Heart left ventricle (tissue), 16 donors: ENCODE data around the gene NAALADL1. TPM values are rescaled to one million over a fixed set of nuclear protein-coding genes. Genes with fewer than 3 reads are reported as not detected.

Source experiments
- ATAC-seq, 4 donors: fragments of 200-7000 bp; cut with Tn5 transposase; one replicate each; pipeline ENCODE4 v1.9.1; 2020 to 2022; ENCODE audit warnings: moderate library complexity in 4 of 4, mild to moderate bottlenecking in 3 of 4, moderate number of reproducible peaks in 1 of 4
- DNase-seq, 5 donors: peaks; one replicate each; pipeline ENCODE4 v3.0.0-alpha.2; 2020
- H3K27ac ChIP-seq, 12 donors: fragments of 200-600 bp; sonication (generic) in 4 of 12; one replicate each; pipeline versions ENCODE4 v1.5.0 to v1.8.0; 2016 to 2022; ENCODE audit warnings: mild to moderate bottlenecking in 2 of 12
- H3K27me3 ChIP-seq, 9 donors: fragments of 200-600 bp; sonication (generic) in 2 of 9; one replicate each; pipeline versions ENCODE4 v1.5.1 to v1.8.0; 2016 to 2022; ENCODE audit warnings: mild to moderate bottlenecking in 3 of 9
- H3K36me3 ChIP-seq, 9 donors: fragments of 200-600 bp; sonication (generic) in 2 of 9; one replicate each; pipeline versions ENCODE4 v1.5.0 to v1.8.0; 2018 to 2022; ENCODE audit warnings: mild to moderate bottlenecking in 2 of 9
- H3K4me1 ChIP-seq, 12 donors: fragments of 200-600 bp; sonication (generic) in 4 of 12; one replicate each; pipeline versions ENCODE4 v1.5.0 to v1.8.0; 2016 to 2022; ENCODE audit warnings: mild to moderate bottlenecking in 3 of 12
- H3K4me3 ChIP-seq, 12 donors: fragments of 200-600 bp; sonication (generic) in 4 of 12; one replicate each; pipeline versions ENCODE4 v1.5.0 to v1.8.0; 2017 to 2022; ENCODE audit warnings: mild to moderate bottlenecking in 9 of 12, moderate library complexity in 4 of 12
- H3K9me3 ChIP-seq, 12 donors: fragments of 200-600 bp; sonication (generic) in 4 of 12; one replicate each; pipeline versions ENCODE4 v1.5.0 to v1.8.0; 2016 to 2022; ENCODE audit warnings: mild to moderate bottlenecking in 1 of 12
- CTCF ChIP-seq, 12 donors: fragments of 200-600 bp; sonication (generic) in 4 of 12; IDR thresholded peaks; one replicate each; pipeline versions ENCODE4 v1.5.0 to v1.8.0; 2018 to 2022; ENCODE audit warnings: antibody characterized with exemption in 12 of 12, mild to moderate bottlenecking in 5 of 12
- POLR2A ChIP-seq, 2 donors: fragments of 450-650 bp; IDR thresholded peaks; one replicate each; pipeline ENCODE4 v1.6.1; 2017; ENCODE audit warnings: antibody characterized with exemption in 2 of 2, mild to moderate bottlenecking in 2 of 2, moderate library complexity in 2 of 2
- WGBS, 4 donors: extraction: QIAGEN DNeasy Blood & Tissue Kit in 2 of 4; methylation state at CpG; one replicate each; pipeline versions ENCODE4 v1.1.5 to v1.1.7; 2013 to 2018; 5-methylcytosine and 5-hydroxymethylcytosine counted together
- intact Hi-C, 10 donors: fragments of 100-400 bp; cut with DNase I; formaldehyde crosslinking; loops; one replicate each; pipeline versions ENCODE4 v1.11.1 to v1.14.2; 2022
- polyA plus RNA-seq, 2 donors: library from polyadenylated mRNA; stranded (reverse); fragments of 200-250 nt; gene quantifications; one replicate each; pipeline ENCODE4 v1.2.3, GENCODE V29; 2013
- total RNA-seq, 9 donors: library from RNA; depleted of rRNA in 2 of 9; stranded (reverse); fragments of >200 nt in 2 of 9; fragmentation: NEBNext Ultra II Directional in 3 of 9; extraction: Animal tissue kit (Norgen Biotek cat#: 25700) in 3 of 9; gene quantifications; one replicate each; pipeline versions ENCODE4 v1.1.0 to v1.2.4, GENCODE V29; 2016 to 2023
- donor health status: ischemic (EF 13 %, LVEDD 7.1; RV severe dilation, severe dysfunction).
- donor health status: healthy with polysubstance abuse.
- donor health status: DM: no; HTN: yes; CAD: no.
- donor health status: DM: no; HTN: no; CAD: no.
- donor health status: ischemic (EF 25% LVEDD 6.9; RV normal size, moderate dysfunction).
- donor health status: ischemic (EF 25% LVEDD 5.7; RV mildly dilated, moderate dysfunction).
- donor health status: healthy.
- donor health status: DM: yes; HTN: yes; CAD: no.
- donor health status: ischemic (EF 35%, LVEDD 5.7; RV mildly dilated, moderate dysfunction).
- donor health status: nonischemic (EF 11% LVEDD 7.7; RV severe dilation, severe dysfunction).
- donor health status: DM: yes; HTN: yes; CAD: no.
- donor health status: PGD.
- donor health status: ischemic (EF 29% LVEDD 5.4; RV normal size, mild dysfunction).
- donor health status: nonischemic (EF 23%, LVEDD 6.1; RV moderate dilation, normal function).

NAALADL1 gene
- total and polyA plus RNA-seq, 11 donors = 2.6 to 7.4 (median 3.4) TPM

- no peaks in the 10 kb centered on the region for H3K4me1 ChIP-seq
- no peak for TF ChIP-seq CTCF (IDR thresholded peaks at IDR 0.05)
- no peak for TF ChIP-seq POLR2A (IDR thresholded peaks at IDR 0.05)
- intact Hi-C loops = no loop called here
- H3K27me3 ChIP-seq = no peaks in the 10 kb centered on the region
- ATAC-seq (no peak), DNase-seq (no peak)
- H3K9me3 ChIP-seq = no peaks in the 10 kb centered on the region
- H3K27ac ChIP-seq = no peak overlapping the region
- no peak overlapping the region for H3K4me3 ChIP-seq
- WGBS, 4 donors = 53 to 61% (median 55%) methylated on average over 6 to 7 of the region's 7 CpGs
- H3K36me3 ChIP-seq = no peaks in the 10 kb centered on the region
Measured at GRCh38 chr11:65065851-65066250, 7.5 kb upstream of the NAALADL1 start.

- no peak for ATAC-seq
- intact Hi-C loops = no loop called here
Measured at GRCh38 chr11:65064847-65065240, 6.5 kb upstream of the NAALADL1 start.

GRCh38 chr11:65063532-65063931 is 5.2 kb upstream of the NAALADL1 start:
- DNase-seq (no peak), ATAC-seq (no peak)
- Histone ChIP-seq H3K27ac (no peak overlapping the region), H3K9me3 (no peaks in the 10 kb centered on the region), H3K4me1 (no peaks in the 10 kb centered on the region), H3K4me3 (no peak overlapping the region), H3K27me3 (no peaks in the 10 kb centered on the region), H3K36me3 (no peaks in the 10 kb centered on the region)
- intact Hi-C loops = no loop called here
- TF ChIP-seq CTCF (IDR thresholded peaks at IDR 0.05) (no peak), POLR2A (IDR thresholded peaks at IDR 0.05) (no peak)
- WGBS, 4 donors = 60 to 89% (median 75%) methylated on average over 1 to 3 of the region's 3 CpGs

More at GRCh38 chr11:65064847-65065240, 6.5 kb upstream of the NAALADL1 start:
- H3K4me3 ChIP-seq = no peak overlapping the region
- H3K27ac ChIP-seq = no peak overlapping the region
- no peaks in the 10 kb centered on the region for H3K4me1 ChIP-seq
- H3K36me3 ChIP-seq = no peaks in the 10 kb centered on the region
- WGBS, 4 donors = 71 to 88% (median 82%) methylated on average over 4 of the region's 4 CpGs
- H3K27me3 ChIP-seq = no peaks in the 10 kb centered on the region
- TF ChIP-seq CTCF (IDR thresholded peaks at IDR 0.05) (no peak), POLR2A (IDR thresholded peaks at IDR 0.05) (no peak)
- no peaks in the 10 kb centered on the region for H3K9me3 ChIP-seq
- no peak for DNase-seq

GRCh38 chr11:65060913-65061408 is 2.6 kb upstream of the NAALADL1 start:
- no peak overlapping the region for H3K27ac ChIP-seq
- H3K4me3 ChIP-seq = no peak overlapping the region
- DNase-seq = no peak
- no peaks in the 10 kb centered on the region for H3K27me3 ChIP-seq
- TF ChIP-seq CTCF (IDR thresholded peaks at IDR 0.05) (peak in 1 of 12 donors; percentile 5), POLR2A (IDR thresholded peaks at IDR 0.05) (no peak)
- no peaks in the 10 kb centered on the region for H3K4me1 ChIP-seq
- no peak for ATAC-seq
- WGBS, 4 donors = 58 to 74% (median 62%) methylated on average over 9 of the region's 9 CpGs
- H3K9me3 ChIP-seq = no peaks in the 10 kb centered on the region
- intact Hi-C loops = no loop called here
- H3K36me3 ChIP-seq = no peaks in the 10 kb centered on the region
